OCI-LY1 (cell line): Measurements from ENCODE around the gene KRTAP10-6.
"Not testable (repeated sequence)": the region's sequence is repeated elsewhere in the genome, so short reads cannot be mapped to it uniquely, and the experiment has no call there.

Source experiments
- CTCF ChIP-seq: fragments of 200-600 bp; sonication (generic), shearing (Covaris generic); IDR thresholded peaks from 2 replicates; pipeline ENCODE4 v1.5.1; 2017; ENCODE audit warnings: mild to moderate bottlenecking, antibody characterized with exemption, low read length, moderate library complexity, mixed read lengths
- EZH2 ChIP-seq: fragments of 200-600 bp; sonication (generic), shearing (Covaris generic); IDR thresholded peaks from 2 replicates; pipeline ENCODE4 v1.8.0; 2017; ENCODE audit warnings: borderline replicate concordance, mixed run types, mild to moderate bottlenecking, antibody characterized with exemption, low read length, moderate library complexity, mixed read lengths

DNA sequence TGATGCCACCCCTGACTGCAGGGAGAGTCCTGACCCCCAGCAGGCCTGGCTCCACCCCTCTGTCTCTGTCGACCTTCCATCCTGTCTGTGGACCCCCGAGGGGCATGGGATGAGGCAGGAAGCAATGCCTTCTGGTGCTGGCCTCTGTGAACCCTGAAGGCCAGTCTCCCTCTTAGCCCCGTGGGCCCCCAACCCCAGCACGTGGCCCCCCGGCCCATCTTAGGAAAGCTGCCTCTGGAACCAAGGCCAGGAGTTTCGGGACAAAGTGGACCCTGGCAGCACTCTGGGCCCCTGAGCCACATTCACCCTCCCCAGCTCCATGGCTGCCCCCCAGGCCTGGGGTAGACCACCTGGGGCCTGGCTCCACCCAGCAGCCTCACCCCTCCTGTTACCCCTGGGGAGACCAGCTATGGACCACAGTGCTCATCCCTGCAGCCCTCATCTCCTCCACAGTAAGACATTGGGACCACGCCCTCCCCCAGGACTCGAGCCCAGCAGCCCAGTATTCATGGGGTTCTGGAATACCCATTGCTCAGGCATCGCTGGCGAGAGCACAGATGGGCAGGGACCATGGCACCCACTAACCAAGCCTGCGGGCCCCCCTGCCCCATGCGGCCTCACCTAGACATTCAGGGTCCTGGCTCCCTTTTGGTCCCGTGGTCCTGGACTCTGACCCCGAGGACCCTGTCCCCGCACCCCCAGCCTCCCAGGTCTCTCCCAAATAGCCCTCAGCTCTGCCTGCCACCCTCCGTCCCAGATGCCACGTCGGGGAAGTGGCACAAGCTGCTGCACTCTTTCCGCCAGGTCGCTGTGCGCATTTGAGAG lies 46.4 kb upstream of the KRTAP10-6 start:
- TF ChIP-seq CTCF, EZH2: not testable (repeated sequence)
